PC-9 (cell line): ENCODE data around the gene KCNJ12.
"Not testable (repeated sequence)": the region's sequence is repeated elsewhere in the genome, so short reads cannot be mapped to it uniquely, and the experiment has no call there.

ENCODE experiments used
- CTCF ChIP-seq: fragments of 200-600 bp; sonication (generic); conservative IDR thresholded peaks from 2 replicates; pipeline ENCODE4 v1.6.1; 2017; ENCODE audit warnings: mixed run types, antibody characterized with exemption, mild to moderate bottlenecking, moderate library complexity
- EZH2 ChIP-seq: fragments of 200-600 bp; sonication (generic); IDR thresholded peaks from 2 replicates; pipeline ENCODE4 v1.8.0; 2017; ENCODE audit warnings: antibody characterized with exemption, low read depth

GRCh38 chr17:21421421-21422310 lies 45.5 kb downstream of the KCNJ12 start:
- TF ChIP-seq CTCF, EZH2: not testable (repeated sequence)
